ENCODE measurements around the gene EZR.

DNA sequence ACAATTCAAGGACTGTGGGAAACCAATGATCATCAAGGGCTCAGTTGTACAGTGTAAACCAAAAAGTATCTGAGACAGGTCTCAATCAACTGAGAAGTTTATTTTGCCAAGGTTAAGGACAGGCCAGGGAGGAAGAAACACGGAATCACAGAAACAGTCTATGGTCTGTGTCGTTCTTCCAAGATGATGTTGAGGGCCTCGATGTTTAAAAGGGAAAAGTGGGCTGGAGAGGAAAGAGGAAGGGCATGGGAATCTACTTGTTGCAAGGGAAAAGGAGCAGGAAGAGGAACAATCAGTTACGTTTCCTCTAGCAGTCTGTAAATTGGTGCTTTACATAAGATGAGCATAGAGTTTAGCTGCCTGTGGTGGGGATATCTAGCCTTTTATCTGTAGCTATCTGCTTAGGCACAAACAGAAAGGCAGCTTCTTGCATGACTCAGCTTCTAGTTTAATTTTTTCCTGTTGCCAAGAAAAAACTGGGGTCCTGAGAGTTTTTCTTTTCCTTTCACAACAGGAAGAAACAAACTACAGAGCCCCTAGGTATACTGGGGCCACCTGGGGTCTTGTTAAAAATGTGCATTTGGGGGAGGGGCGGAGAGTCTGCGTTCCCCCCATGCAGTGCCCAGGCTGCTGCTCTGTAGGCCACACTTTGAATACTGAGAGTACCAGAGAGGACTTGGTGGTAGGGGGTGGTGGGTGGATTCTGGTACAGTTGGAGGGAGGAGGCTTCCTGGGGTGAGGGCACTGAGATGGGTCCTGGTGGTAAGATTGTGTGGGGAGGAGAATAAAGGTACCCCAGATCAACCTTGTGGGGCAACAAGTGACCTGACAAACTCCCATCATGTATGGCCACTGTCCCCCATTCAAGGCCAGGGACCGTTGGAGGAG lies 35.3 kb upstream of the EZR start:
- TF ChIP-seq SPI1 (IDR thresholded peaks at IDR 0.05; ENCODE audit: low read depth, low read length) = 0 out of 2 replicates have a peak, but pooled peaks have one; percentile 9
- no peak for TF ChIP-seq POLR2A (IDR thresholded peaks at IDR 0.05; ENCODE audit: low read depth, low read length)
